Measurements from ENCODE around the gene SDCCAG8. TPM values are rescaled to one million over a fixed set of nuclear protein-coding genes. Genes with fewer than 3 reads are reported as not detected.

The SDCCAG8 gene
- total RNA-seq, 1 donor from 2014 or later: 24.5 TPM

GRCh38 chr1:243507672-243508302, 251.9 kb downstream of the SDCCAG8 start:
- no peak overlapping the region for H3K9ac ChIP-seq (ENCODE audit: low read length)
- no peaks in the 10 kb centered on the region for H4K20me1 ChIP-seq (ENCODE audit: insufficient read depth, low read length)
- no peaks in the 10 kb centered on the region for H3K4me1 ChIP-seq (ENCODE audit: insufficient read depth, low read length)
- H3K27me3 ChIP-seq (ENCODE audit: insufficient read depth, low read length): no peaks in the 10 kb centered on the region
- no peak overlapping the region for H3K27ac ChIP-seq (ENCODE audit: low read depth, low read length)
- FAIRE-seq (no peak), DNase-seq (ENCODE audit: low read depth) (no peak)
- no peaks in the 10 kb centered on the region for H3K9me3 ChIP-seq (ENCODE audit: insufficient read depth, low read depth, low read length)
- H3K4me3 ChIP-seq (ENCODE audit: insufficient read depth, low read depth, low read length): no peak overlapping the region
- TF ChIP-seq EZH2 (IDR thresholded peaks at IDR 0.05; ENCODE audit: insufficient read depth, low read length) (no peak), CTCF (IDR thresholded peaks at IDR 0.05; ENCODE audit: insufficient read depth, low read depth, low read length) (no peak)
- peaks cover 11% of the 10 kb centered on the region for H3K36me3 ChIP-seq (ENCODE audit: insufficient read depth, low read length)
- H3K79me2 ChIP-seq (ENCODE audit: insufficient read depth, low read length): no peaks in the 10 kb centered on the region
- Mint-ChIP-seq H3K4me1 (ENCODE audit: low read depth, unreplicated experiment) (peaks cover 19% of the 10 kb centered on the region), H3K27ac (ENCODE audit: unreplicated experiment) (no peak overlapping the region), H3K27me3 (ENCODE audit: low read depth, unreplicated experiment) (no peaks in the 10 kb centered on the region), H3K9me3 (ENCODE audit: unreplicated experiment) (peaks cover 1% of the 10 kb centered on the region), H3K4me3 (ENCODE audit: unreplicated experiment) (no peak overlapping the region), H3K36me3 (ENCODE audit: low read depth, unreplicated experiment) (peaks cover 32% of the 10 kb centered on the region)
- no peak overlapping the region for H3K4me2 ChIP-seq (ENCODE audit: low read length)
- H2AFZ ChIP-seq (ENCODE audit: low read depth, low read length): no peak overlapping the region

- no peak overlapping the region for H3K27ac ChIP-seq (ENCODE audit: low read depth, low read length)
Observed at GRCh38 chr1:243508303-243508713, 252.5 kb downstream of the SDCCAG8 start.

More at GRCh38 chr1:243508303-243508713, 252.5 kb downstream of the SDCCAG8 start:
- no peak for DNase-seq (ENCODE audit: low read depth)
- Histone ChIP-seq H4K20me1 (ENCODE audit: insufficient read depth, low read length) (no peaks in the 10 kb centered on the region), H3K9me3 (ENCODE audit: insufficient read depth, low read depth, low read length) (no peaks in the 10 kb centered on the region), H3K9ac (ENCODE audit: low read length) (no peak overlapping the region), H3K79me2 (ENCODE audit: insufficient read depth, low read length) (no peaks in the 10 kb centered on the region), H3K36me3 (ENCODE audit: insufficient read depth, low read length) (peaks cover 11% of the 10 kb centered on the region), H3K4me2 (ENCODE audit: low read length) (no peak overlapping the region), H3K4me1 (ENCODE audit: insufficient read depth, low read length) (peaks cover 2% of the 10 kb centered on the region), H3K4me3 (ENCODE audit: insufficient read depth, low read depth, low read length) (no peak overlapping the region), H2AFZ (ENCODE audit: low read depth, low read length) (no peak overlapping the region), H3K27me3 (ENCODE audit: insufficient read depth, low read length) (no peaks in the 10 kb centered on the region)
- Mint-ChIP-seq H3K27me3 (ENCODE audit: low read depth, unreplicated experiment) (no peaks in the 10 kb centered on the region), H3K4me1 (ENCODE audit: low read depth, unreplicated experiment) (peaks cover 24% of the 10 kb centered on the region), H3K4me3 (ENCODE audit: unreplicated experiment) (no peak overlapping the region), H3K36me3 (ENCODE audit: low read depth, unreplicated experiment) (peaks cover 30% of the 10 kb centered on the region), H3K27ac (ENCODE audit: unreplicated experiment) (no peak overlapping the region), H3K9me3 (ENCODE audit: unreplicated experiment) (peaks cover 1% of the 10 kb centered on the region)
- no peak for FAIRE-seq
- no peak for TF ChIP-seq CTCF (IDR thresholded peaks at IDR 0.05; ENCODE audit: insufficient read depth, low read depth, low read length)
- no peak for TF ChIP-seq EZH2 (IDR thresholded peaks at IDR 0.05; ENCODE audit: insufficient read depth, low read length)

Measured in astrocyte (in vitro differentiated cells and primary cell).